BLaER1 treated with 17β-estradiol and CSF1 and Interleukin-3, amounts not matched to agents 10 nM and 100 nM (cell line): ENCODE measurements around the gene B3GALT5.

ENCODE experiments used
- H3K27ac ChIP-seq, 11 experiments: shearing (Covaris generic); formaldehyde crosslinking; 2 replicates each; pipeline ENCODE4 v1.8.1; 2022
- H3K27me3 ChIP-seq, 11 experiments: shearing (Covaris generic); formaldehyde crosslinking; 2 replicates each; pipeline ENCODE4 v1.8.1; 2022
- H3K36me3 ChIP-seq, 11 experiments: shearing (Covaris generic); formaldehyde crosslinking; 2 replicates each; pipeline ENCODE4 v1.8.1; 2022
- H3K4me1 ChIP-seq, 10 experiments: shearing (Covaris generic); formaldehyde crosslinking; 2 replicates each; pipeline ENCODE4 v1.8.1; 2022
- H3K4me2 ChIP-seq, 11 experiments: shearing (Covaris generic); formaldehyde crosslinking; 2 replicates each; pipeline ENCODE4 v1.8.1; 2022
- H3K4me3 ChIP-seq, 10 experiments: shearing (Covaris generic); formaldehyde crosslinking; 2 replicates each; pipeline ENCODE4 v1.8.1; 2022
- H3K9ac ChIP-seq, 11 experiments: shearing (Covaris generic); formaldehyde crosslinking; 2 replicates each; pipeline ENCODE4 v1.8.1; 2022
- H3K9me3 ChIP-seq, 11 experiments: shearing (Covaris generic); formaldehyde crosslinking; replicated peaks in 1 of 11; 2 replicates each; pipeline ENCODE4 v1.8.1; 2022
- H4K20me1 ChIP-seq, 11 experiments: shearing (Covaris generic); formaldehyde crosslinking; 2 replicates each; pipeline ENCODE4 v1.8.1; 2022
- Cebpa-rat ChIP-seq, 11 experiments: shearing (Covaris generic); IDR thresholded peaks; 2 replicates each; pipeline ENCODE4 v1.8.1; 2022

B3GALT5 gene

GRCh38 chr21:39601187-39601928 lies 11.4 kb upstream of the B3GALT5 start:
- Histone ChIP-seq H3K36me3 (no peaks in the 10 kb centered on the region), H4K20me1 (no peaks in the 10 kb centered on the region; a peak in 1 of 22 replicates), H3K27ac (no peak overlapping the region), H3K4me3 (no peak overlapping the region), H3K4me1 (peaks cover 0 to 7% (median 0%) of the 10 kb centered on the region in 10 experiments; a peak in 3 of 20 replicates), H3K27me3 (no peaks in the 10 kb centered on the region), H3K4me2 (no peak overlapping the region), H3K9ac (no peak overlapping the region), H3K9me3 (no peaks in the 10 kb centered on the region)
- no peak for TF ChIP-seq Cebpa-rat (IDR thresholded peaks at IDR 0.05)

- H3K9ac ChIP-seq = no peak overlapping the region
- no peak overlapping the region for H3K27ac ChIP-seq
- no peak overlapping the region for H3K4me3 ChIP-seq
- no peaks in the 10 kb centered on the region for H3K27me3 ChIP-seq
- no peak overlapping the region for H3K4me2 ChIP-seq
- H3K4me1 ChIP-seq = peaks cover 0 to 7% (median 0%) of the 10 kb centered on the region in 10 experiments; a peak in 3 of 20 replicates
- H3K36me3 ChIP-seq = no peaks in the 10 kb centered on the region
- H4K20me1 ChIP-seq = no peaks in the 10 kb centered on the region; a peak in 1 of 22 replicates
- TF ChIP-seq Cebpa-rat (IDR thresholded peaks at IDR 0.05) = no peak
- no peaks in the 10 kb centered on the region for H3K9me3 ChIP-seq
Measured at GRCh38 chr21:39602076-39602689, 10.6 kb upstream of the B3GALT5 start.

- no peak for TF ChIP-seq Cebpa-rat (IDR thresholded peaks at IDR 0.05)
- H3K4me3 ChIP-seq = no peak overlapping the region
- H3K27ac ChIP-seq = no peak overlapping the region
- H3K4me1 ChIP-seq = peaks cover 0 to 7% (median 0%) of the 10 kb centered on the region in 10 experiments; a peak in 3 of 20 replicates
- H3K36me3 ChIP-seq = no peaks in the 10 kb centered on the region
- no peaks in the 10 kb centered on the region; a peak in 1 of 22 replicates for H4K20me1 ChIP-seq
- H3K9ac ChIP-seq = no peak overlapping the region
- no peaks in the 10 kb centered on the region for H3K27me3 ChIP-seq
- H3K4me2 ChIP-seq = no peak overlapping the region
- no peaks in the 10 kb centered on the region for H3K9me3 ChIP-seq
Measured at GRCh38 chr21:39602793-39603192, 9.9 kb upstream of the B3GALT5 start.

GRCh38 chr21:39604951-39605350 lies 7.8 kb upstream of the B3GALT5 start:
- no peaks in the 10 kb centered on the region for H3K4me1 ChIP-seq
- TF ChIP-seq Cebpa-rat (IDR thresholded peaks at IDR 0.05) = no peak
- H3K4me3 ChIP-seq = no peak overlapping the region
- no peak overlapping the region for H3K9ac ChIP-seq
- no peak overlapping the region for H3K4me2 ChIP-seq
- no peaks in the 10 kb centered on the region for H3K27me3 ChIP-seq
- no peaks in the 10 kb centered on the region; a peak in 1 of 22 replicates for H4K20me1 ChIP-seq
- H3K36me3 ChIP-seq = no peaks in the 10 kb centered on the region
- H3K9me3 ChIP-seq = no peaks in the 10 kb centered on the region
- H3K27ac ChIP-seq = no peak overlapping the region

GRCh38 chr21:39610703-39611102 lies 2.0 kb upstream of the B3GALT5 start:
- H3K36me3 ChIP-seq = no peaks in the 10 kb centered on the region
- peaks cover 0 to 5% (median 0%) of the 10 kb centered on the region in 11 experiments; a peak in 2 of 22 replicates for H3K9me3 ChIP-seq
- peaks cover 0 to 4% (median 0%) of the 10 kb centered on the region in 10 experiments; a peak in 8 of 20 replicates for H3K4me1 ChIP-seq
- H3K27me3 ChIP-seq = no peaks in the 10 kb centered on the region
- H3K9ac ChIP-seq = no peak overlapping the region
- H3K4me2 ChIP-seq = no peak overlapping the region
- H3K27ac ChIP-seq = no peak overlapping the region
- H3K4me3 ChIP-seq = no peak overlapping the region
- no peak for TF ChIP-seq Cebpa-rat (IDR thresholded peaks at IDR 0.05)
- H4K20me1 ChIP-seq = no peaks in the 10 kb centered on the region; a peak in 1 of 22 replicates

- no peaks in the 10 kb centered on the region for H3K36me3 ChIP-seq
- no peak overlapping the region for H3K27ac ChIP-seq
- no peaks in the 10 kb centered on the region for H3K27me3 ChIP-seq
- no peak overlapping the region for H3K9ac ChIP-seq
- H3K4me1 ChIP-seq = peaks cover 5 to 13% (median 9%) of the 10 kb centered on the region in 10 experiments; a peak in 17 of 20 replicates
- no peak overlapping the region for H3K4me2 ChIP-seq
- peaks cover 0 to 5% (median 0%) of the 10 kb centered on the region in 11 experiments; a peak in 2 of 22 replicates for H3K9me3 ChIP-seq
- no peak overlapping the region for H3K4me3 ChIP-seq
- no peaks in the 10 kb centered on the region; a peak in 1 of 22 replicates for H4K20me1 ChIP-seq
- TF ChIP-seq Cebpa-rat (IDR thresholded peaks at IDR 0.05) = no peak
Measured at GRCh38 chr21:39611551-39612190, 1.1 kb upstream of the B3GALT5 start.

- Histone ChIP-seq H3K4me2 (no peak overlapping the region), H3K36me3 (no peaks in the 10 kb centered on the region), H3K4me1 (peaks cover 5 to 13% (median 9%) of the 10 kb centered on the region in 10 experiments; a peak in 17 of 20 replicates), H3K4me3 (no peak overlapping the region), H3K9me3 (peaks cover 0 to 15% (median 13%) of the 10 kb centered on the region in 11 experiments; a peak in 14 of 22 replicates), H3K9ac (no peak overlapping the region), H3K27me3 (no peaks in the 10 kb centered on the region), H3K27ac (no peak overlapping the region), H4K20me1 (no peaks in the 10 kb centered on the region; a peak in 1 of 22 replicates)
- TF ChIP-seq Cebpa-rat (IDR thresholded peaks at IDR 0.05) = no peak
Measured at GRCh38 chr21:39613041-39613934, 548 bp downstream of the B3GALT5 start.

GRCh38 chr21:39616211-39616772 lies 3.6 kb downstream of the B3GALT5 start:
- TF ChIP-seq Cebpa-rat (IDR thresholded peaks at IDR 0.05) = no peak
- H3K27ac ChIP-seq = no peak overlapping the region
- H3K9ac ChIP-seq = no peak overlapping the region
- H3K4me3 ChIP-seq = no peak overlapping the region
- peaks cover 0 to 19% (median 15%) of the 10 kb centered on the region in 11 experiments; a peak in 15 of 22 replicates for H3K9me3 ChIP-seq
- no peaks in the 10 kb centered on the region for H4K20me1 ChIP-seq
- H3K4me2 ChIP-seq = peak overlapping the region; percentile 3 to 57 (median 25); a peak in 17 of 22 replicates
- H3K36me3 ChIP-seq = no peaks in the 10 kb centered on the region
- H3K4me1 ChIP-seq = peaks cover 5 to 13% (median 9%) of the 10 kb centered on the region in 10 experiments; a peak in 17 of 20 replicates
- no peaks in the 10 kb centered on the region for H3K27me3 ChIP-seq
